DMS79 treated with DMSO at 0.1 percent for 48 hours (cell line): ENCODE measurements around the gene CD300C.
"Not testable (repeated sequence)": the region's sequence is repeated elsewhere in the genome, so short reads cannot be mapped to it uniquely, and the experiment has no call there.

Source experiments
- DNase-seq: peaks from one replicate; lab custom pipeline; 2025; lab: John Stamatoyannopoulos, UW

The CD300C gene

DNA sequence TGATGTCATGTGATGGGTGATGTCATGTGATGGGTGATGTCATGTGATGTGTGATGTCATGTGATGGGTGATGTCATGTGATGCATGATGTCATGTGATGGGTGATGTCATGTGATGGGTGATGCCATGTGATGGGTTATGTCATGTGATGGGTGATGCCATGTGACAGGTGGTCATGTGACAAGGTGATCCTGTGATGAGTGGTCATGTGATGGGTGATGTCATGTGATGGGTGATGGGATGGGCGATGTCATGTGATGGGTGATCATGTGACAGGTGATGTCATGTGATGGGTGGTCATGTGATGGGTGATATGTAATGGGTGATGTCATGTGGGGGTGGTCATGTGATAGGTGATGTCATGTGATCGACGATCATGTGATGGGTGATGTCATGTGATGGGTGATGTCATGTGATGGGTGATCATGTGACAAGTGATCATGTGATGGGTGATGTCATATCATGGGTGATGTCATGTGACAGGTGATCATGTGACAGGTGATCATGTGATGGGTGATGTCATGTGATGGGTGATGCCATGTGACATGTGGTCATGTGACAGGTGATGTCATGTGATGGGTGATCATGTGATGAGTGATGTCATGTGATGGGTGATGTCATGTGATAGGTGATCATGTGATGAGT, 31.8 kb downstream of the CD300C start:
- no peak for DNase-seq

DNA sequence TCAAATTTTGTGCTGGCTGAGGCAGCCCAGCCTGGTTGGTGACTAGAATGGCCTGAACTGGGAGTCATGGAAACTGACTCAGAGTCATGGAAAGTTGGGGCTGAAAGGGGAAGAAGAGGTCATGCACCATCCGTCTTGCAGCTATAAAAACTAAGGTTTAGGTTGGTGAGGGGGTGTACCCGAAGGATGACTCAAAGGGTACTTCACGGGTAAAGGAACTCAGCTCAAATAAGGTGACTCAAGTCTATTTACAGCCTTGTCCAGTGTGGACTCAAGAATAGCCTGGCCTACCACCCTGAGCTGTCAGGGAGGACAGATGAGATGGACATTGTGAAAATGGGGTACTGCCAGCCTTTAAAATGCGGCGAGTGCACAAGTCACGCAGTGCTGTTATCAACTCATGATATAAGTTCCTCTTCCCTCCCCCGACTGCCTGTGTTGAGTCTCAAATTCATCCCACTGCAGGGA, 33.3 kb downstream of the CD300C start:
- no peak for DNase-seq

DNA sequence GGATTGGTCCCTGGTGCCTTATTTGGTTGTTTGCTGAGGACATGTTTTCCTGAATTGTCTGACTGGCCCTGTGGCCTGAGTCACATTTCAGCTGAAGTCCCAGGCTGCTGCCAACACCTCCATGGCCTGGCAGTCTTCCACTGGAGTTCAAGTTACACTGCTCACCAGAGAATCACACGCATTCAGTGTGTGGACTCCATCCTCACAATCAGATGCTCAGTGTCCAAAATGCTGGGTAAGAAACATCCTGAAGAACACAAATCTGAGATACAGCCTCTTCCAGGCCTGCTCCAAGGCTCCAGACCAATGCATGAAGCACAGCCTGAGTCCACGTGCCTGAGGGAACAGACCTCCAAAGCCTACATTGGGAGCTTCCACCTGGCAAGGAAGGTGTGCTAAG, 33.9 kb downstream of the CD300C start:
- DNase-seq: no peak

DNA sequence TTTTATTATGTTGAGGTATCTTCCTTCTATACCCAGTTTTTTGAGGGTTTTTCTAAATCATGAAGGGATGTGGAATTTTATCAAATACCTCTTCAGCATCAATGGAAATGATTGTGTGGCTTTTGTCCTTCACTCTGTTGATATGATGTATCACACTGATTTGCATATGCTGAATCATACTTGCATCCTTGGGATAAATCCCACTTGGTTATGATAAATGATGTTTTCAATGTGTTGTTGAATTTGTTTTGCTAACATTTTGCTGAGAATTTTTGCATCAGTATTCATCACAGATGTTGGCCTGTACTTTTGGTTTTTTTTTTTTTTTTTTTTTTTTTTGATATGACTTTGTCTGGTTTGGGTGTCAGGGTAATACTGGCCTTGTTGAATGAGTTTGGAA, 37.8 kb downstream of the CD300C start:
- no peak for DNase-seq

DNA sequence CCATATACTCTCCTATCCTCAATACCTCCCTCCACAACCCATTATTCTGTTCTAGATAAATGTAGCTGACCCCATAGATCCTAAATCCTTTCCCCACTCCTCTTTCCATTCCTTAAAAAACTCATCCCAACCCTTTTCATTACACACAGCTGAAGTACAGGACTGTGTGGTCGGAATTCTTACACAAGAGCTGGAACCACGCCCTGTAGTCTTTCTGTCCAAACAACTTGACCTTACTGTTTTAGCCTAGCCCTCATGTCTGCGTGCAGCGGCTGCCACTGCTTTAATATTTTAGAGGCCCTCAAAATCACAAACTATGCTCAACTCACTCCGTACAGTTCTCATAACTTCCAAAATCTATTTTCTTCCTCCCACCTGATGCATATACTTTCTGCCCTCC, 42.0 kb downstream of the CD300C start:
- not testable (repeated sequence) for DNase-seq

DNA sequence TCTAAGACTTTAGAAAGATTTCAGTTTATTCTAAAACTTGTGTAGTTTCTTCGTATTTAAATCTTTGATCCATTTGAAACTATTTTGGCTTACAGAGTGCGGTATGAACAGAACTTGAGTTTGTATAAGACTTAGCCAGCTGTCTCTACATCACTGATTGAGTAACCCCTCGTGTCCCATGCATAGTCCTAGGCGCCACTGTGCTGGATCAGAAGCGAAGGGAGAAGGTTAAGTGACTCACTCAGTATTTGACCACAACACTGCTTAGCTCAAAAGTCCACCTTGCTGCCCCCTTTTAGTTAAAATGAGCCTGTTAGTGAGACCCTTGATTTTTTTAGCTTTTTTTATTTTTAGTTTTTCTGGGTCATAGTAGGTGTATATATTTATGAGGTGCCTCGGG, 43.1 kb downstream of the CD300C start:
- no peak for DNase-seq

DNA sequence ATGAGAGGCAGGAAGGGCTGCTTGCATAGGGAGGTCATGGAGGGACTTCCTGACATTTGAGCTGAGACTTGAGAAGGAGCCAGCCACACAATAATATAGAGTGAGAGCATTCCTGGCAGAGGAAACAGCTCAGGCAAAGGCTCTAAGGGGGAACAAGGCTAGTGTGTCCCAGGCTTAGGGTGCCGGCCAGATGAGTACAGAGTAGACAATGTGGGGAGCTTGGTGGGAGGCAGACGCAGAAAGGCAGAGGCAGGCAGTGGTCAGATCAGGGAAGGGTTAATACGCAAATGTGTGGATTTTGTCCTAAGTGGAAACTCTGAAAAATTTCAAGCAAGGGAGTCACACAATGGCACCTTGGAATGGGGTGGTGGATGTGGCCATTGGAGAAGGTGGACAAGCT, 45.9 kb downstream of the CD300C start:
- no peak for DNase-seq

DNA sequence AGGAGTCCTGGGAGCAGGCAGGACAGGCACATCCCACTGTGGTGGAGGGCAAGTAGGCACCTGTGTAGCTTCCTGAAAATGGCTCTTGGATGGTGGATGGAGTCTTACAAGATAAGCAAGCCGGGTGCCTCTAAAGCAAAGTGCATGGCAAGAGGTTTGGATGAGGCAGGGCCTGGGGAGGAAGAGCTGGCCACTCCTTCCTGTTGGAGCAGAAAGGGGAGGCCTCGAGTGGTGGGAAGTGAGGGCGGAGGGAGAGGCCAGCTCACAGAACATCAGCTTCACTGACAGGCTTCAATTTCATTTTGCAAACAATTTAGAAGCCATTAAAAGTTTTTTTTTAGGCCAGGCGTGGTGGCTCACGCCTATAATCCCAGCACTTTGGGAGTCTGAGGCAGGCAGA, 48.4 kb downstream of the CD300C start:
- no peak for DNase-seq

DNA sequence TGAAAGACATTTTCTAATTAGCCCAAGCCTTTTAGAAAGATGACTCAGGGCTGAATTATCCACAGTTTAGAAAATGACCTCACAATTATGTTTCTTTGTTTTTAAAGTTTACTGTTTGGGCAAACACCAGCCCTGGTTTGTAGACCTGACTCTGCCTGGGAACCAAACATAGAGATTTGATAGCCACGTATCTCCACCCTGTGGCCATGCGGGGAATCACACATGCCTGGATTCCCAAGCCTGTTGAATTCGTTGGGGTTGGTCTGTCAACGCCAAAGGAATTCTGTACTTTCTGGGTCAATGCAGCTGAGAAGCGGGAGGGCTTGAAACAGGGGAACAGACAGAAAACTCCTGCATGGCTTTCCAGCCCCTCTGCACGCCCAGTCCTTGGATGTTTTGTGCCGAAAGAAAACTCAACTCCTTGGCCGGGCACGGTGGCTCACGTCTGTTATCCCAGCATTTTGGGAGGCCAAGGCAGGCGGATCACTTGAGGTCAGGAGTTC, 52.5 kb downstream of the CD300C start:
- DNase-seq: peak; percentile 8

DNA sequence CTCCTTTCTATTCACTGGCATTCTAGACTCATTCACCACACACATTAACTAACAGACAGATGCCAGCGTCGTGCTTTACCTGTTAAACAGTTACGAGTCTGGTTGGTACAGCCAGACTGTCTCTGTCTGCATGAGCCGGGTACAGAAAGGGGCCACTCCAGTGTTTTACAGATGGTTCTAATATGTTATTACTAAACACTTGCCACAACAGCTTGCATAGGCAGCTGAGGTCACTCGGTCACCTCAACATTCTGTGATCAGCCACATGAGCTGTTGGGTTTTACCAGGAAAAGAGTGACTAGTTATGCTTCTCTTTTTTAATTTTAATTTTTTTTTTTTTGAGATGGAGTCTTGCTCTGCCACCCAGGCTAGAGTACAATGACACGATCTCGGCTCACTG, 54.3 kb downstream of the CD300C start:
- DNase-seq: no peak
